GM21529 (cell line): ENCODE results near the gene SLC35E4.
"Not testable (repeated sequence)": the region's sequence is repeated elsewhere in the genome, so short reads cannot be mapped to it uniquely, and the experiment has no call there.

Experiments
- ATAC-seq: cut with Tn5 transposase; IDR thresholded peaks from one replicate; pipeline ENCODE4 v1.9.1; 2021; ENCODE audit not compliant: unreplicated experiment

The SLC35E4 gene

GRCh38 chr22:30610299-30610698 lies 25.3 kb upstream of the SLC35E4 start:
- ATAC-seq: no peak

GRCh38 chr22:30611197-30611596 lies 24.4 kb upstream of the SLC35E4 start:
- ATAC-seq: no peak

GRCh38 chr22:30612789-30613188 lies 22.8 kb upstream of the SLC35E4 start:
- no peak for ATAC-seq

- ATAC-seq: no peak
Observed at GRCh38 chr22:30614268-30614667, 21.3 kb upstream of the SLC35E4 start.

- ATAC-seq: no peak
Observed at GRCh38 chr22:30614879-30615278, 20.7 kb upstream of the SLC35E4 start.

- no peak for ATAC-seq
Observed at GRCh38 chr22:30615543-30615954, 20.0 kb upstream of the SLC35E4 start.

- no peak for ATAC-seq
Observed at GRCh38 chr22:30617819-30618218, 17.8 kb upstream of the SLC35E4 start.

- not testable (repeated sequence) for ATAC-seq
Observed at GRCh38 chr22:30619909-30620308, 15.7 kb upstream of the SLC35E4 start.

- ATAC-seq: no peak
Observed at GRCh38 chr22:30626413-30626812, 9.2 kb upstream of the SLC35E4 start.

GRCh38 chr22:30627471-30627870 lies 8.1 kb upstream of the SLC35E4 start:
- no peak for ATAC-seq

GRCh38 chr22:30628491-30628890 lies 7.1 kb upstream of the SLC35E4 start:
- no peak for ATAC-seq

- not testable (repeated sequence) for ATAC-seq
Observed at GRCh38 chr22:30631469-30631868, 4.1 kb upstream of the SLC35E4 start.

- ATAC-seq: peak; percentile 64
Observed at GRCh38 chr22:30634471-30635233, 929 bp upstream of the SLC35E4 start.

GRCh38 chr22:30636226-30637077 lies 871 bp downstream of the SLC35E4 start:
- ATAC-seq: no peak

- no peak for ATAC-seq
Observed at GRCh38 chr22:30637701-30638114, 2.1 kb downstream of the SLC35E4 start.

- no peak for ATAC-seq
Observed at GRCh38 chr22:30640361-30640760, 4.8 kb downstream of the SLC35E4 start.

GRCh38 chr22:30640839-30641430 lies 5.4 kb downstream of the SLC35E4 start:
- no peak for ATAC-seq

- ATAC-seq: no peak
Observed at GRCh38 chr22:30643055-30643875, 7.7 kb downstream of the SLC35E4 start.

- no peak for ATAC-seq
Observed at GRCh38 chr22:30646518-30647160, 11.1 kb downstream of the SLC35E4 start.

GRCh38 chr22:30647536-30647935 lies 12.0 kb downstream of the SLC35E4 start:
- ATAC-seq: no peak
